Naive thymus-derived CD8-positive, alpha-beta T cell (primary cell): Measurements from ENCODE around the gene HDAC4. TPM values are rescaled to one million over a fixed set of nuclear protein-coding genes. Genes with fewer than 3 reads are reported as not detected.

Experiments used
- ATAC-seq, 2 donors: fragments of 150-1000 bp; cut with Tn5 transposase in 1 of 2; sonication (Bioruptor Pico), chemical (Tn5 transposase) in 1 of 2; 1 replicate in 1 of 2; 2 replicates in 1 of 2; pipeline ENCODE4 v1.10.0; 2021; ENCODE audit warnings: mild to moderate bottlenecking in 2 of 2, moderate library complexity in 2 of 2
- POLR2A ChIA-PET: fragments of 350-600 bp; sonication (Branson Sonifier 250); formaldehyde crosslinking; loops from one replicate; lab custom pipeline; 2021; ENCODE audit warnings: antibody characterized with exemption; lab: Charles Lee
- DNase-seq, 10 donors: peaks; one replicate each; pipeline versions ENCODE4 v3.0.0 to v3.0.0-alpha.2; 2020 to 2022
- H3K27ac Mint-ChIP-seq, 10 donors: one replicate each; pipeline ENCODE4 v1.8.0; 2020 to 2022; ENCODE audit warnings: mild to moderate bottlenecking in 10 of 10, mixed read lengths in 10 of 10, moderate library complexity in 4 of 10, inconsistent platforms in 1 of 10
- H3K27me3 Mint-ChIP-seq, 5 donors: one replicate each; pipeline ENCODE4 v1.8.0; 2021 to 2022; ENCODE audit warnings: mixed read lengths in 5 of 5
- H3K36me3 Mint-ChIP-seq, 3 donors: one replicate each; pipeline ENCODE4 v1.8.0; 2020 to 2022; ENCODE audit warnings: mixed read lengths in 3 of 3, mild to moderate bottlenecking in 2 of 3, inconsistent platforms in 1 of 3
- H3K4me1 Mint-ChIP-seq, 4 donors: one replicate each; pipeline ENCODE4 v1.8.0; 2021 to 2022; ENCODE audit warnings: mixed read lengths in 4 of 4
- H3K4me3 Mint-ChIP-seq, 10 donors: one replicate each; pipeline ENCODE4 v1.8.0; 2020 to 2022; ENCODE audit warnings: mild to moderate bottlenecking in 10 of 10, mixed read lengths in 10 of 10, moderate library complexity in 6 of 10, inconsistent platforms in 1 of 10
- H3K9me3 Mint-ChIP-seq, 9 donors: one replicate each; pipeline ENCODE4 v1.8.0; 2020 to 2022; ENCODE audit warnings: mixed read lengths in 9 of 9, mild to moderate bottlenecking in 3 of 9, inconsistent platforms in 1 of 9, moderate library complexity in 1 of 9
- polyA plus RNA-seq, 3 donors: library from polyadenylated mRNA; unstranded; fragments of 300-500 nt; fragmentation: Illumina TruSeq; gene quantifications; one replicate each; pipeline ENCODE4 v1.2.3, GENCODE V29; 2021
- total RNA-seq, 8 experiments: library from RNA in 2 of 8; stranded (reverse) in 2 of 8; gene quantifications; one replicate each; pipeline ENCODE4 v1.2.3 and lab custom pipeline; 2021 to 2026

HDAC4 gene
- total and polyA plus RNA-seq, 5 experiments from 2014 or later, result 2.8 to 37.3 (median 10.1) TPM

DNA sequence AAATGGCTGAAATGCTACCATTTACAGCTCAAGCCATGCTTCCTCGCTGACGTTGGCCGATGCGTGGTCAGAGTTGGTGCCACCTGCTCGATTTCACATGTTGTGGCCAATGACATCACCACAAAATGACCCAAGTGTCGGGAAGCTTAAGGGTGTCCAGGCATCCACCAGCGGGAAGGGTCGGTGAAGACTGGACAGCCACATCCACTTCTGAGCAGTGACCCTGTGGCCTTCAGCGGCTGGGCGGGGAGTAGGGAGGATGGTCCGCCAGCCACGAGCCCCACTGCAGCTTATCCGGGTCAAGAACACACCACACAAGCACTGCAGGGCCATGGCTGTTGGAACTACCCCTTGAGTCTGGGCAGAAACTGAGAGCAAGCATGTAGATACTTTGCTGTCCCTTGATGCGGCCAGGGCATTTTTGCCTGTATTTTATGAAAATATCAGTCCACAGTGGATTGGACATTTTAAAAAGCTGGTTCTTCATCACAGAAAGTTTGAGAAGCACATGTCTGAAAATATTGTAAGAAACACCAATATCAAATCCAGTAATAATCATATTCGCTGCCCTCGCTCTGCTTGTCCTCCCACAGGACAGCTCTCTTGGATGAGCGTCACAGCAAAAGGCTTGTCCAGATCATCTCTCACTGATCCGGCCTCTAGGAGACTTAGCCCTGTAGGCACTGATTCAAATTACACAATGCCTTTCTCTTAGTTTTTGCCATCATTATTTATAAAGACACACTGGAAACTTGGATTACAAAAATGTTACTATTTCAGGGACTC lies 379.0 kb downstream of the HDAC4 start:
- H3K27ac Mint-ChIP-seq, result no peak overlapping the region
- no peaks in the 10 kb centered on the region for H3K36me3 Mint-ChIP-seq
- ATAC-seq, result no peak
- H3K4me3 Mint-ChIP-seq, result no peak overlapping the region
- peaks cover 0 to 21% (median 16%) of the 10 kb centered on the region in 5 donors for H3K27me3 Mint-ChIP-seq
- H3K4me1 Mint-ChIP-seq, result no peaks in the 10 kb centered on the region
- H3K9me3 Mint-ChIP-seq, result no peaks in the 10 kb centered on the region
- DNase-seq, result no peak
- POLR2A ChIA-PET, result interaction anchor here (0.7 kb wide), 1 partner anchor 1147 kb away, joined by 4 read pairs; no protein-coding TSS in a partner anchor

DNA sequence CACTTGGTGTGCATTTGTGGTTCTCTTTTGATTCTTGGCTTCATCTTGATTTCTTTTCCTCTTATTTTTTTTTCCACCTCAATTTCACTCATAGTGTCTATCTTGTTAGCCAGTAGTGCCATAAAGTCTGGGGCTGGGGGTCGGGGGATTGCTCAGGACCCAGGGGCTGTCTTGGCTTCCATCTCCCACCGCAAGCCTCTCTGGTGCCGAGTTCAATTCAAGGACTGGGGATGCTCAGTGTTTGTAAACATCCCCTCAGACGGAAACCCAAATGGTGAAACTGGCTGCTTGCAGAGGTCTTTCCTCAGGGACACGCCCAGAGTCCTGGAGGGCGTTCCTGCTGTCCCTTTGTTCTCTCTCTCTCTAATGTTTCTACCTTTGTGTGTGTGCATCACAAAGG lies 379.6 kb downstream of the HDAC4 start:
- H3K27ac Mint-ChIP-seq, result no peak overlapping the region
- DNase-seq (no peak), ATAC-seq (no peak)

GRCh38 chr2:239020541-239021041 lies 380.2 kb downstream of the HDAC4 start:
- H3K4me1 Mint-ChIP-seq, result no peaks in the 10 kb centered on the region

More for the DNA sequence above, 379.6 kb downstream of the HDAC4 start:
- Mint-ChIP-seq H3K4me1 (no peaks in the 10 kb centered on the region), H3K9me3 (no peaks in the 10 kb centered on the region), H3K27me3 (peaks cover 0 to 18% (median 16%) of the 10 kb centered on the region in 5 donors), H3K4me3 (no peak overlapping the region), H3K36me3 (no peaks in the 10 kb centered on the region)
- POLR2A ChIA-PET, result no interaction called here

GRCh38 chr2:239019183-239019581 lies 381.6 kb downstream of the HDAC4 start:
- Mint-ChIP-seq H3K27me3 (peaks cover 0 to 28% (median 24%) of the 10 kb centered on the region in 5 donors), H3K4me1 (no peaks in the 10 kb centered on the region), H3K9me3 (no peaks in the 10 kb centered on the region), H3K36me3 (no peaks in the 10 kb centered on the region), H3K27ac (no peak overlapping the region), H3K4me3 (no peak overlapping the region)
- ATAC-seq, result no peak
- POLR2A ChIA-PET, result no interaction called here
- DNase-seq, result no peak

More at GRCh38 chr2:239020541-239021041, 380.2 kb downstream of the HDAC4 start:
- no peak for ATAC-seq
- POLR2A ChIA-PET, result no interaction called here
- no peak for DNase-seq
- Mint-ChIP-seq H3K27ac (no peak overlapping the region), H3K27me3 (peaks cover 0 to 23% (median 21%) of the 10 kb centered on the region in 5 donors), H3K4me3 (no peak overlapping the region), H3K9me3 (no peaks in the 10 kb centered on the region), H3K36me3 (no peaks in the 10 kb centered on the region)

DNA sequence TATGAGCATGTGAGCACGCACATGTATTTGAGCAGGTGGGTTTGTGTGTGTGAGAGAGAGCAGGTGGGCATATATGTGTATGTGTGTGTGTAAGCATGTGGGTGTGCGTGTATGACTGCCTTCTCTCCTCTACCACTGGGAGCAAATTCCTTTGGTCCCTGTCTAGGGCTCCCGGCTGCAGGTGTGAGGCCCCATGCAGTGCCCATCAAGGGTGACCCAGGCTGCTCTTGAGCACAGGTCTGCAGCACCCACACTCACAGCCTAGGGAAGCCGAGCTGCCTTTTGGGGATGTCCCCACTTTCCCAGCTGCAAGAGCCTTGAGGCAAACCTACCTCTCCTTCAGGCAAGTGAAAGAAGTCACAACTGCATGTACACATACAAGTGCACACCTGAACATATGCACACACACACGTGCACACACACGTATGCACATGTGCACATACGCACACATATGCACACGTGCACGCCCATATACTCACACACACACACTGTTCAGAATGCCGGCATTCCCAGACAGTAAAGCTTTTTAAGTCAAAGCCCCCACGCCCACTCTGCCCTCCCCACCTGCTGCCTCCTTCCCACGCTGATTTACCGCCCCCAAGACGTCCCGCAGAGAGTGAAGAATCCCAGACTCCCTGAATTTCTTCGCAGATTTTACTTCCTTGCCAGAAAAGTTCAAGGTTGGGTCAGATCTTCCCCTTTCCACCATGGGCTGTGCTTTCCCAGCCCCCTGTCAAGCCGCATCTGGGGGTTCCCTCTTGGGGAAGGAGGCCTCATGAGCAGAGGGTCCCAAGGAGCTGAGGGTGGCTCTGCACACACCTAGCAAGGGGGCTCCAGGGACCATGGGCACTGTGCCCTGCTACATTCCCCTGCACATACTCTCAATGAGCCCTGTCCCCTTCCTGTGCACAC lies 382.3 kb downstream of the HDAC4 start:
- no peak for DNase-seq
- Mint-ChIP-seq H3K27ac (no peak overlapping the region), H3K4me1 (no peaks in the 10 kb centered on the region), H3K27me3 (peaks cover 0 to 27% (median 24%) of the 10 kb centered on the region in 5 donors), H3K9me3 (no peaks in the 10 kb centered on the region), H3K4me3 (no peak overlapping the region), H3K36me3 (no peaks in the 10 kb centered on the region)
- no peak for ATAC-seq
- POLR2A ChIA-PET, result no interaction called here

DNA sequence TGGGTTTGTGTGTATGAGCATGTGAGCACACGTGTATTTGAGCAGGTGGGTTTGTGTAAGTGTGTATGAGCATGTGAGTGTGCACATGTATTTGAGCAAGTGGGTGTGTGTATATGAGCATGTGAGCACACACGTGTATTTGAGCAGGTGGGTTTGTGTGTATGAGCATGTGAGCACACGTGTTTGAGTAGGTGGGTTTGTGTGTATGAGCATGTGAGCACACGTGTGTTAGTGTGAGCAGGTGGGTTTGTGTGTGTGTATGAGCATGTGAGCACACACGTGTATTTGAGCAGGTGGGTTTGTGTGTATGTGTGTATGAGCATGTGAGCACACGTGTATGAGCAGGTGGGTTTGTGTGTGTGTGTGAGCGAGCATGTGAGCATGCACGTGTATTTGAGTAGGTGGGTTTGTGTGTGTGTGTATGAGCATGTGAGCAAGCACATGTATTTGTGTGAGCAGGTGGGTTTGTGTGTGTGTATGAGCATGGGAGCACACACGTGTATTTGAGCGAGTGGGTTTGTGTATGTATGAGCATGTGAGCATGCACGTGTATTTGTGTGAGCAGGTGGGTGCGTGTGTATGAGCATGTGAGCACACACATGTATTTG lies 383.2 kb downstream of the HDAC4 start:
- Mint-ChIP-seq H3K9me3 (no peaks in the 10 kb centered on the region), H3K4me3 (no peak overlapping the region), H3K36me3 (no peaks in the 10 kb centered on the region), H3K27ac (no peak overlapping the region), H3K27me3 (peaks cover 2 to 32% (median 22%) of the 10 kb centered on the region in 5 donors), H3K4me1 (no peaks in the 10 kb centered on the region)
- no peak for ATAC-seq
- no peak for DNase-seq
- POLR2A ChIA-PET, result no interaction called here

- no peak overlapping the region for H3K4me3 Mint-ChIP-seq
- ATAC-seq (no peak), DNase-seq (no peak)
- H3K9me3 Mint-ChIP-seq, result no peaks in the 10 kb centered on the region
- no peak overlapping the region for H3K27ac Mint-ChIP-seq
- no peaks in the 10 kb centered on the region for H3K4me1 Mint-ChIP-seq
- POLR2A ChIA-PET, result no interaction called here
- peaks cover 3 to 31% (median 10%) of the 10 kb centered on the region in 5 donors for H3K27me3 Mint-ChIP-seq
- H3K36me3 Mint-ChIP-seq, result no peaks in the 10 kb centered on the region
These were observed 384.7 kb downstream of the HDAC4 start for GRCh38 chr2:239015901-239016675.

DNA sequence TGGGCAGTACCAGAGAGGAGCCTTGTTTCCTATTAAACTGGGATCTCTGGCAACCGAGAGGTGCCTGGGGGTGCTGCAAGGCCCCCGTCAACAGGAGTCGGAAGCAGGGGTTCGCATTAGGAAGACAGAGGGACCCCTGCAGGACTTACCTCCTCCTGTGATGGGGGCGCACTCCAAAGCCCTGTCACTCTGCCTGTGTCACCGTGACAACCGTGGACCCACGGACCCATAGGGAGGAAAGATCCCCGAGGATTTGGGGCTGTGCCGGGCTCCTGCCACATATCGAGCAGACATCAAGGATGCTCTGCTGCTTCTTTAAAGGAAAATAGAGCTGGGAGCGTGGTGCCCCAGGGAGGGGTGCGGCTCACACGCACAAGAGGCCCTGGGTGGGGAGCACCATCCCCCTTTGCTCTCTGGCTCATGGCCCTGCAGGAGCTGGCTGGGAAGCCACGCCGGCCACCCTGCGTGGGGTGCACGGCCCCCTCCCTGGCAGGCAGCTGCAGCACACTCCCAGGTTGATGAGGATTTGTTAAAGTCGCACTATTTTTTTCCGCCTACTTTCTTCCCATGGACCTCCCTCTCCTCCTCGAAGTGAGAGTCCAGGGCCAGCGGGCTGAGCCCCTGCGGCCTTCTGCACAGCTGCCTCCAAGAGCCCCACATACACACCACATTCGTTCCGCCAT lies 385.5 kb downstream of the HDAC4 start:
- Mint-ChIP-seq H3K9me3 (no peaks in the 10 kb centered on the region), H3K4me1 (no peaks in the 10 kb centered on the region), H3K4me3 (no peak overlapping the region), H3K27me3 (peaks cover 3 to 30% (median 10%) of the 10 kb centered on the region in 5 donors), H3K27ac (no peak overlapping the region), H3K36me3 (no peaks in the 10 kb centered on the region)
- DNase-seq (no peak), ATAC-seq (no peak)
- POLR2A ChIA-PET, result no interaction called here

DNA sequence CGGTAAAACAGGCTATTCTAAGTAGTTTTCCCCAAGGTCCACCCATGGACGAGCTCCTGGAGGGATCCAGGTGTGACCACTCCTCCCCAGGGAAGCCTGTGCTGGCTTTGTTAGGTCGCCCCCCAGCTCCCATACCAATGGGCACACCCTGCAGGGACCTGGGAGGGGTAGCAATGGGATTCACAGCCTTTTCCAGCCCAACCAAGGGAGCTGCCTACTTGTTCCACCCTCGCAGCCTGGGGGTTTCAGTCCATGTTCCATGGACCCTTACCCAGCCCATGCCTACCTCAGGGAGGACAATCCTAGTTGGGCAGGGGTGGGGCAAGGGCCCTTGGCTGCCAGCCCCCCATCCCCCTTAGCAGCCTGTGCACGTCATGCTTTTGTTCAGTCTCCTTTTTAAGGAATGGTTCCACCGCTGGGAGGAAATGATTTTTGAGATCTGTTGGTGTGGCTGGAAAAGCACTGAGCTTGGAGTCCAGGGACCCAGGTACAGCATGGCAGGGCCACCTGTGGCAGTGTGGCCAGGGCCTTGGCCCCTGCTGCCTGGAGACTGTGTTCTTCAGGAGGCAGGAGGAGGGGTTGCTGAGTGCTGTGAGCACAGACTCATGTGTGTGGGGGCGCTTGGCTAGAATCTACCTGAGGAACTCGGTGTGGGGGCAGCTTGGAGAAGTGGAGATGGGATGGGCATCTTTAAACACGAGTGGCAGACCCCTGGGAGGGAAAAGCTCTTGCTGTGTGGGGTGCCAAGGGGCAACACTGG lies 386.2 kb downstream of the HDAC4 start:
- H3K4me3 Mint-ChIP-seq, result no peak overlapping the region
- no peaks in the 10 kb centered on the region for H3K4me1 Mint-ChIP-seq
- POLR2A ChIA-PET, result no interaction called here
- H3K36me3 Mint-ChIP-seq, result no peaks in the 10 kb centered on the region
- no peak overlapping the region for H3K27ac Mint-ChIP-seq
- no peaks in the 10 kb centered on the region for H3K9me3 Mint-ChIP-seq
- no peak for DNase-seq
- no peak for ATAC-seq
- H3K27me3 Mint-ChIP-seq, result peaks cover 2 to 27% (median 14%) of the 10 kb centered on the region in 5 donors

GRCh38 chr2:239013678-239013976 lies 387.2 kb downstream of the HDAC4 start:
- no peaks in the 10 kb centered on the region for H3K36me3 Mint-ChIP-seq
- H3K4me3 Mint-ChIP-seq, result no peak overlapping the region
- no peaks in the 10 kb centered on the region for H3K4me1 Mint-ChIP-seq
- DNase-seq (no peak), ATAC-seq (no peak)
- H3K27me3 Mint-ChIP-seq, result peaks cover 3 to 26% (median 21%) of the 10 kb centered on the region in 5 donors
- POLR2A ChIA-PET, result no interaction called here
- no peaks in the 10 kb centered on the region for H3K9me3 Mint-ChIP-seq
- no peak overlapping the region for H3K27ac Mint-ChIP-seq

- ATAC-seq, result no peak
- Mint-ChIP-seq H3K27ac (no peak overlapping the region), H3K9me3 (no peaks in the 10 kb centered on the region), H3K4me1 (no peaks in the 10 kb centered on the region), H3K36me3 (no peaks in the 10 kb centered on the region), H3K27me3 (peaks cover 6 to 30% (median 23%) of the 10 kb centered on the region in 5 donors), H3K4me3 (no peak overlapping the region)
- POLR2A ChIA-PET, result no interaction called here
- no peak for DNase-seq
These were observed 387.7 kb downstream of the HDAC4 start for GRCh38 chr2:239012936-239013677.
